CD4-positive, alpha-beta T cell treated with Interleukin-21 for 1 hour (primary cell): Measurements from ENCODE around the gene QSOX1.
"Not testable (repeated sequence)": the region's sequence is repeated elsewhere in the genome, so short reads cannot be mapped to it uniquely, and the experiment has no call there.

Experiments used
- DNase-seq: peaks from one replicate; pipeline ENCODE4 v3.0.0-alpha.2; 2020

Gene QSOX1, protein sequence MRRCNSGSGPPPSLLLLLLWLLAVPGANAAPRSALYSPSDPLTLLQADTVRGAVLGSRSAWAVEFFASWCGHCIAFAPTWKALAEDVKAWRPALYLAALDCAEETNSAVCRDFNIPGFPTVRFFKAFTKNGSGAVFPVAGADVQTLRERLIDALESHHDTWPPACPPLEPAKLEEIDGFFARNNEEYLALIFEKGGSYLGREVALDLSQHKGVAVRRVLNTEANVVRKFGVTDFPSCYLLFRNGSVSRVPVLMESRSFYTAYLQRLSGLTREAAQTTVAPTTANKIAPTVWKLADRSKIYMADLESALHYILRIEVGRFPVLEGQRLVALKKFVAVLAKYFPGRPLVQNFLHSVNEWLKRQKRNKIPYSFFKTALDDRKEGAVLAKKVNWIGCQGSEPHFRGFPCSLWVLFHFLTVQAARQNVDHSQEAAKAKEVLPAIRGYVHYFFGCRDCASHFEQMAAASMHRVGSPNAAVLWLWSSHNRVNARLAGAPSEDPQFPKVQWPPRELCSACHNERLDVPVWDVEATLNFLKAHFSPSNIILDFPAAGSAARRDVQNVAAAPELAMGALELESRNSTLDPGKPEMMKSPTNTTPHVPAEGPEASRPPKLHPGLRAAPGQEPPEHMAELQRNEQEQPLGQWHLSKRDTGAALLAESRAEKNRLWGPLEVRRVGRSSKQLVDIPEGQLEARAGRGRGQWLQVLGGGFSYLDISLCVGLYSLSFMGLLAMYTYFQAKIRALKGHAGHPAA

DNA sequence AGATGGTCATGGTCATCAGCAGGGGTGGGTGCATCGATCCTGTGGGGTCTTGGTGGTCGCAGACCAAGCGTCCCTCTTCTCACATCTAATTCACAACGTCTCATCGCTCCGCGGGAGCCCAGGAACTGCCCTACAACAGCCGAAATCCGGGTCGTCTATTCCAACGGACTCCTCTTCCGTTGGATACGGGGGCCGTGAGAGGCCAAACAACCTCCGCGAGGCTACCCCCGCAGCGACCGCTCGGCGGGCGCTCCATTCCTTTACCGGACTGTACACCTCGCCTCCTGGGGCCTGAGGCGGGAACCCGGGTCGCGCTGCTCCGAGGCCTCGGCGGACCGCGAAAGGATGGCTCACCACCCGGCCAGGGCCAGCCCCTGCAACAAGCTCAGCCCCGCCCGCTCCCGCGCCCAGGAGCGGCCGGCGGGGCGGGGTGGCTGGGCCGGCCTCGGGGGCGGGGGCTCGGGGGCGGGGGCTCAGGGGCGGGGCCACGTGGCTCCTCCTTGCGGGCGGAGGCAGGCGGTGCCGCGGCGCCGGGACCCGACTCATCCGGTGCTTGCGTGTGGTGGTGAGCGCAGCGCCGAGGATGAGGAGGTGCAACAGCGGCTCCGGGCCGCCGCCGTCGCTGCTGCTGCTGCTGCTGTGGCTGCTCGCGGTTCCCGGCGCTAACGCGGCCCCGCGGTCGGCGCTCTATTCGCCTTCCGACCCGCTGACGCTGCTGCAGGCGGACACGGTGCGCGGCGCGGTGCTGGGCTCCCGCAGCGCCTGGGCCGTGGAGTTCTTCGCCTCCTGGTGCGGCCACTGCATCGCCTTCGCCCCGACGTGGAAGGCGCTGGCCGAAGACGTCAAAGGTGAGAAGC is at the start of gene QSOX1:
Gene QSOX1, plus strand, starts transcription at position 545 of the 857 bp plus-strand sequence. Its CDS starts 39 bp downstream, at position 584.
- peak; percentile 92 for DNase-seq

DNA sequence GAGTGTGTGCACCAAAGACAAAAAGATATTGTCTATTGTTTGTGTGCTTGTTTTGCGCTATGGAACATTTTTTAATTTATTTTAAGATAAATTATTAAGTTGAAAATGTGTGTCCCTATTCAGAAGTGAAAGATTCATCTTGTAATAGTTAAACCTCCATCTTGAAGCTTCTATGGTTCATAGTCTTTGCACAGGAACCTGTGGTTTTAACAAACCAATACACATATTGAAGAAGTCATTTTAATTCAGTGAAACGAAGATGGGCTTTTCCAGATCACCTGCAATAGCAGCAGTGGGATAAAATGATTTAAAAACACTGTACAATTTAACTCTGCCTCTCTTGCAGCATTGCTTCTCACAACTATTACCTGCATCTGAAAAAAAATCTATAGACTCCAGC is 42.6 kb upstream of the QSOX1 start:
- no peak for DNase-seq

DNA sequence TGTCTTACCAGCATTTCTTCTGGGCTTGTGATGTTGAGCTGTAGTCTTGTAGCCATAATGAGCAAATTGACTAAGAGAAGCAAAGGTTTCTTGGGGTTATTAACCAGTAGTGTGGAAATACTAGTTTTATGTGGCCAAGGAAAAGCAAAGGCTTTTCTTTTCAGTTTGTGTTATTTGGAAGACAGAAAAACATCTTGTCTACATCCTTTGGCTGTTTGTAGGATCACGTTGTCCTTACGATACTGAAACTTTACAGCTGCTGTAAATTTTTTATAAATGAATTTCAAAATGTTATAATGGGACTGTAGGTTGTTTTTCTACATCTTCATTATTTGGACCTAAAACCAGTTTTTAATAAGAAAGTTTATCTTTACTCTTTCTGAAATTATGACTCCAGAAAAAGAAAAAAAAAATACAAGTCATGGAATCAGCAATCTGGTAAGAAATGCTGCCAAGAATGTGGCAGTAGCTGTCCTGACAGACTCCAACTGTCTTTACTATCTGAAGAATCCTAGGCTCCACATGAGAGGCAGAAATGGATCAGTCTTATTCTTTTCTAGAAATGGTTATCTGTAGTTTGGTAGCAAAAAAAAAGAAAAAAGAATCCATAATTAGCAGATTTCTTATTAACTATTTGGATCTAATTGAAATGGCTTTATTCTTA is 41.6 kb upstream of the QSOX1 start:
- DNase-seq, result no peak

DNA sequence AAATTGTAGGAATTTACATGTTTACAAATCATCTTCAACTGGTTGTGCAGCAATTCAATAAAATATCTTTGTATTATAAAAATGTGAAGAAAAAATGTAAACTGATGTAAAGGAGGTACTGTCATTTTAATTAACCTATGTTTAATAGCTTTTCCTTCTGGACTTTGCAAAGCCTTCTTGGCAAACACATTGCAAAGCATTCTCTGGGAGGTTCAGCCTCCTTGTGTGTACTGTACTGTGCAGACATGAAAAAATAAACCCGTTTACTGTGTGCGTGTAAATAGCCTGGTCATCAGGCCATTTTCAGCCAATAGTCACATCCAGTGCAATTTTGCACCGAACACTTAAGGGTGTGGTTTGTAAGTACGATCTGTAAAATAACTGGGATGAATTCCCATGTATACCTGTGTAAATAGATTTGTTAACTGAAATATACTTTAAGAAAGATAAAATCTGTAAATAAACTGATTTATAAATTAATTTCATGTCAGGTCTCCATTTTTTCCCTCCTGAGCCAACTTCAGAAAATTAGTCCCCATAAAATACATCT is 40.2 kb upstream of the QSOX1 start:
- DNase-seq, result no peak

DNA sequence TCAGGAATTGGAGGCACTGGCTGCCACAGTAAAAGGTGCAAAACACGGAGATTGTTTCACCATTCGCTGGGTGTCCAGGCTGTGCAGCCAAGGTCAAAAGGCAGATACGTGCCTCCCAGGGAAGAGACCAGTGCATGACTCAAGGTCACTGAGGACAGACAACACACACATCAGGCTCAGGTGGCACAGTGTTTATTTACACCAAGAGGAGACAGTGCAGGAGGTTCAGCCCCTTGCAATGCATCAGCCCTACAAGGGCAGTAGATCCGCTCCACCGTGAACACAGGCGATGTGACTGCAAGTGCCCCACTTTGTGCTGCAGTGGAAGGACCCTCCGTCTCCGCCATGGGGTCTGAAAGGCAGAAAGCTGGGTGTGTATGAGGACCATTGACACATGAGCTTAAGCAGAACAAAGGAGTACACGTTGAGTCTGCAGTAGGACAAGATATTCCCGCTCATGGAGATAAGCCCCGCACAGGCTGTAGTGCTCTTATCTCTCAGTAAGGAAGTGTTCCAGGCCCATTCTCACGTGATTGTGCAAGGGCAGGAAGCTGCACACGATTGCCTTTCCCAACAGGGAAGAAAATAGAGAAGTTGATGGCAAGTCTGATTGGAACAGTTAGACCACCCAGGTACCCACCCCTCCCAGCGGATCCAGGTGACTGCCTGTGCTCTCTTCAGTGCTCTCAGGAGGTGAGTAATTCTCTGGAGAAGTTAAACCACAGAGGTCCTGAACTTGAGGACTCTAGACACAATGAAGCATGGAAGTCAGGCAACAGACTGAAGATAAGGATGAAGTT is 37.5 kb upstream of the QSOX1 start:
- DNase-seq, result no peak

DNA sequence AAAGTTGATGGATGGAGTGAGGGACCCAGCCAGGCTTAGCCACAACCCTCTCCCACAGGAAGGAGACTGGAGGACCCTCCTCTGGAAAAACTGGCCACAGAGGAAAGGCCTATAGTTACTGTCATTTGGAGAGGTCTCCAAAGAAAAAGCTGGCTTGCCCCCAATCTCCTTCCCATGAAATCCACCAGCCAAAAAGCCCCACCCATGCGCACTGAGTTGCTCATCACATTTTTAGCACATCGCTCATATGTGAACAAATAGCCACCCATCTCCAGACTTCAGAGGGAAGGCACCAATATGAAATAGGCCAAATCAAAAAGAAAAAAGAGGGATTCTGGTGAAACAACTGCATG is 36.9 kb upstream of the QSOX1 start:
- DNase-seq, result no peak

DNA sequence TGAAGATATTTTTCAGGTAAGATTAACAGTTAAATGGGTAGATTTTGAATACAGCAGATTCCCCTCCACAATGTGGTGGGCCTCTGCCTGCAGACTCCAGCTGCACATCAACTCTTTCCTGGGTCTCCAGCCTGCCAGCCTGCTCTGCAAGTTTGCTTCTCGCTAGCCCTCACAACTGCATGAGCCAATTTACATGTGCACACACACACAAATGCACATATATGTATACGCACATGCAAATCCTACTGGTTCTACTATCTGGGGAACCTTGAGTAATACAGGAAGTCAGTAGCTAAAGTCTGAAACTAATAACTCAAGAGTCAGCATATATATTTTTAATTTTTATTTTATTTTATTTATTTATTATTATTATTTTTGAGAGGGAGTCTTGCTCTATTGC is 34.8 kb upstream of the QSOX1 start:
- DNase-seq, result no peak

DNA sequence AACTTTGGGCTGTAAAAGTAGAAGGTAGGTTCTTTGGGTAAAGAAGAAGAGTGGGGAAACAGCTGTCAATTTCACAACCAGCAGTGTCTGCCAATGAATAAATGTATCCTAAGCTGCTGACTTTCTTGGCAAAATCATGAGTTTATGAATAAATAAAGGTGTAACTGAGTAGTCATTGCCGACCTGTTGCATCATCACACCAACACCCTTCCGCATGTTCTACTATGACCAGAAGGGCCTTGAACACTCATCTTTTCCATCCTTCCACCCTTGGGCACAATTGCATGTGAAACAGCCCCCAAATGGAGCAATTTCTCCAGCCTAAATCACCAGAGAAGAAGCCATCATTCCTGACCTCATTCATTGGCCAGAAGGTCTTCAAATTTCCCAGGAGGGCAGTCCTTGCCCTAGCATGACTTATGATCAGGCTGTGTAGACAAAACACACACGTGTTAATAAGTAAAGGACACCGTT is 31.2 kb upstream of the QSOX1 start:
- DNase-seq, result no peak

DNA sequence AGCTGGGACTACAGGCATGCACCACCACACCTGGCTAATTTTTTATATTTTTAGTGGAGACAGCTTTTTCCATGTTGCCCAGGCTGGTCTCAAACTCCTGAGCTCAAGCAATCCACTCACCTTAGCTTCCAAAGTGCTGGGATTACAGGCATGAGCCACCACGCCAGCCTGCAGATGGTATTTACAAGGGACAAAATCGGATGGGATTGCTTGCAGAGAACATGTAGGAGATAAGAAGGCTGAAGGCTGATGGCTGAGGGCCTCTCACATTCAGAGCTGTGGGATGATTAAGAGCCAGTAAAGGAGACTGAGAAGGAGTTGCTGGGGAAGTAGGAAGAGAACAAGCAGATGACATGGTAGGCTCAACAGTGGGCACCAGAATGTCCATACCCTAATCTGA is 24.0 kb upstream of the QSOX1 start:
- DNase-seq, result no peak

DNA sequence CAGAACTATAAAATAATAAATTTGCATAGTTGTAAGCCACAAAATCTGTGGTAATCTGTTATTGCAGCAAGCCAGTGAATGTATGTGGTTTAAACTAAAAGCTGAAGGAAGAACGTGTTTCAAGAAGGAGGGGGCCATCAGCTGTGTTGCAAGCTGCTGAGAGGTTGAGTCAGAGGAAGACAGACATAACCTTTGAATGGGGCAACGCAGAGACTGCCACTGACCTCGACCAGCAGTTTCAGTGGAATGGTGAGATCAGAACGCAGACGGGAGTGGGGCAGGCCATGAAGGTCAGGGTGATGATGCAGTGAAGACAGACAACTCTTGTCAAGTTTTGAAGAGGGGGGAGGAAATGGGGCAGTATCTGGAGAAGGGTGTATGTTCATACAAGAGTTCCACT is 23.2 kb upstream of the QSOX1 start:
- peak; percentile 19 for DNase-seq

DNA sequence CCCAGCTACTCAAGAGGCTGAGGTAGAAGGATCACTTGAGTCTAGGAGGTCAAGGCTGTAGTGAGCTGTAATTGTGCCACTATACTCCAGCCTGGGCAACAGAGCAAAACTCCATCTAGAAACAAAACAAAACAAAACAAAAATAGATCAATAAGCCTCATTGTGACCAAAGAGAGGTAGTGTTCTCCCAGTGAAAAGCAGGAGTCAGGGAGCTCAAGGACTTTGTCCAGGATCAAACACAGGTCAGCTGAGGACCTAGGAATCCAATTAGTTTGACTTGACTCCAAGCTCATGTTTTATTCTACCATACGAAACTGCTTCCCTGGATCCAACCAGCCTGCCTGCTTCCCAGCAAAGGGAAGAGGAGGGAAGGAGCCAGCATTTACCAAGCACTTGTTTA is 21.5 kb upstream of the QSOX1 start:
- no peak for DNase-seq

DNA sequence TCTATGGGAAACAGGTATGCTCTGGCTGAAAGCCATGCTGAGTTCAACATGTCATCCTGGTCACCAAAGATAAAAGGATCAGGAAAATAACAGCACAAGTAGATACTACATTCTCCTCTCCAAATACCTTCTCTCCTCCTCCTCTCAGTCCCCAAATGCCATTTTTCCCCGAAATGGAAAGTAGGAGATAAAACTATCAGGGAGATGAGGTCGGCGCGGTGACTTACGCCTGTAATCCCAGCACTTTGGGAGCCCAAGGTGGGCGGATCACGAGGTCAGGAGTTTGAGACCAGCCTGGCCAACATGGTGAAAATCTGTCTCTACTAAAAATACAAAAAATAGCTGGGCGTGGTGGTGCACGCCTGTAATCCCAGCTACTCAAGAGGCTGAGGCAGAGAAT is 21.0 kb upstream of the QSOX1 start:
- DNase-seq, result not testable (repeated sequence)

DNA sequence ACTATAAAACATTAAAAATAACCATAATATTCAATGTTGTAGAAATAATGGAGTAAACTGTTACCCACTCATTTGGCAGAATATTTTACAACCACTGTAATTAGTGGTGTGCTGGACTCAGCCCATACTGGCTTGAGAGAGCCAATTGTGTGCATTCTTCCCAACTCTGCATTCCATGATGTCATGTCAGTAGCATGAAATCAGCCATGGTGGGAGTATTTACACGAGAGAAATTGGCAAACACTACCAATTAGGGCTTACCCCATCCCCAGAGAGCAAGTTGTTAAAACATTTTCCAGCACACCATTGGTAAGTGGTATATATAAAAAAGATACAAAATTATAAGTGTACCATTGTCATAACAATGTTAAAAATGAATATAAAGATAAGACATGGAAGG is 19.1 kb upstream of the QSOX1 start:
- no peak for DNase-seq

DNA sequence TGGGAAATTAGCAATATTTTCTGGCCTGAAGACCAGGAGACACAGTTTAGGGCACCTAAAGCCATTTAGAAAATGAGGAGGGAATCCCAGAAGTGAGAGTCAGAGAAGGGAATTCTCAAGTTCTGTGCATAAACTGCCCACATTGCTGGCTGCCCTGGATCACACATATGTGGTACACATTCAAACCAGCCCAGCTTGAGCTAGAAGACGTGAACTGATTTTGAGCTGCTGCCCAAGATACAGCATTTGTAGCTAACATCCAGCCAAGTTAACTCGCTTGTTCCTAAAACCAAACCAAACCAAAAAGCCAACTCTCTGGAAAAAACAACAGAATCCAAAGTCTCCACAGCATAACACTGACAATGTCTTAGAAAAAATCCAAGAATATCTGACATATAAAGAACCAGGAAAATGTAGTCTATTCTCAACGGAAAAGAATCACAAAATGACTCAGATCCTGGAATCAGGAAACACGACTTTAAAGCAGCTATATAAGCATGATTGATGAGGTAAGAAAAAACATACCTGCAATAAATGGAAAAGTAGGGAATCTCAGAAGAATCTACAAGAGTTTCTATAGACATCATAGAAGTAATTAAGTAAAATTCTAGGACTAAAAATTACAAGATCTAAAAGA is 18.2 kb upstream of the QSOX1 start:
- no peak for DNase-seq

DNA sequence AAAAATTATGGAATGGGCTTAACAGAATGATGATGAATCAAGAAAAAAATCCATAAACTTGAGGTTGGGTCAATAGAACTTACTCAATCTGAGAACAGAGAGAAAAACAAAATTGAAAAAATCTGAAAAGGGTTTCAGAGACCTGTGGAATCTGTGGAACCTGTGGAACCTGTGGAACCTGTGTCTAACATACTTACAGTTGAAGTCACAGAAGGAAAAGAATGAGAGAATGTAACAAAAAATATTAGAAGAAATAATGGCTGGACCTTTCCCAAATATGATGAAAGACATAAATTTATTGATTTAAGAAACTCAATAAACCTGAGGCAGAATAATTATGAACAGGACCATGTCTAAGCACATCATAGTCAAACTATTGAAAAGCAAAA is 17.7 kb upstream of the QSOX1 start:
- DNase-seq, result no peak

DNA sequence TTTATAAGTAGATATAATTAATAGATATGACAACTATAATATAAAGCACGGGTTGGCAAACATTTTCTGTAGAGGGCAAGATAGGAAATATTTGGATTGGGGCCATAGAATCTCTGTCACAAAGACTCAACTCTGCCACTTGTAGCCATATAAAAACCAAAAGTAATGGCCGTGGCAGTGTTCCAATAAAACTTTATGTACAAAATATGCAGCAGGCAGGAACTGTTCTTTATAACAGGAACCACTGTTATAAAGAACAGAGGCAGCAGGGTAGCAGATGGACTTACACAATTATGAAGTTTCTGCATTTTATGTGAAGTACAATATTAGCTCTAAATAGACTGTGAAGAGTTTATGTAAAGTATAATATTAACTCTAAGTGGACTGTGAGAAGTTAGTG is 16.9 kb upstream of the QSOX1 start:
- no peak for DNase-seq

DNA sequence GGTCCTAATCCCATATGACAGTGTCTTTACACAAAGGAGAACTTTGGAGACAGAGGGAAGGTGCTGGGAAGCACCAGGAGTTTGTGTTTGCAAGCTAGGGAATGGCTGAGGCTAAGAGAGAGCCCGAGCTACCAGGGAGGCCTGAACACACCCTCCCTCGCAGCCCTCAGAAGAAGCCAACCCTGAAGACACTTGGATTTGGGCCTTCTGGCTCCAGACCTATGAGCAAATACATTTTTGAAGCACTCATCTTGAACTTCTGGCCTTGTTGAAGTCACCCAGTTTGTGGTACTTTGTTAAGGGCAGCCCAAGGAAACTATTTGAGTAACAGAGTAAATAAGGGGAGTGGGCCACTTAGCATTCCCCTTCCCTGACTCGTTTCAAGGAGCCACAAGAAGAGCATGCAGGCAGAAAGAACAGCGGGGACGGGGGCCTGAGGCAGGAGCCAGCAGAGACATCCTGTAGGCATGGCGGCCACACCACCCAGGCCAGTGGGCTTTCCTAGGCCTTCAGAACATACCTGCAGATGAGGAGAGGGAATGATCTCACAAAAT is 13.2 kb upstream of the QSOX1 start:
- no peak for DNase-seq

DNA sequence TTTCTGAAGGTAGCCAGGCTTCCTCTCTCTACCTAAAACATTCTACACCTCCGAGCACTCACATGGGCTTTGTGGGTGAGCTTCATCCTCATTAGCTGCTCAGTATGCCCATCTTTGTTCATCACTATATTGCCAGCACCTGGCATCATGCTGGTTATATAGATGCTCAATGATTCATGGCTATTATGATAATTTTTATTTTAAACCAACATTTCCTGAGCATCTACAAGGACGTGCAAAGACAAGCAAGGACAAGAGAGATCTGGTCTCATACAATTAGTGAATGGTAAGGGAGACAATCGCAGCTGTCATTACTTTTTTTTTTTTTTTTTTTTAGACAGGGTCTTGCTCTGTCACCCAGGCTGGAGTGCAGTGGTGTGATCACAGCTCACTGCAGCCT is 11.3 kb upstream of the QSOX1 start:
- DNase-seq, result no peak

DNA sequence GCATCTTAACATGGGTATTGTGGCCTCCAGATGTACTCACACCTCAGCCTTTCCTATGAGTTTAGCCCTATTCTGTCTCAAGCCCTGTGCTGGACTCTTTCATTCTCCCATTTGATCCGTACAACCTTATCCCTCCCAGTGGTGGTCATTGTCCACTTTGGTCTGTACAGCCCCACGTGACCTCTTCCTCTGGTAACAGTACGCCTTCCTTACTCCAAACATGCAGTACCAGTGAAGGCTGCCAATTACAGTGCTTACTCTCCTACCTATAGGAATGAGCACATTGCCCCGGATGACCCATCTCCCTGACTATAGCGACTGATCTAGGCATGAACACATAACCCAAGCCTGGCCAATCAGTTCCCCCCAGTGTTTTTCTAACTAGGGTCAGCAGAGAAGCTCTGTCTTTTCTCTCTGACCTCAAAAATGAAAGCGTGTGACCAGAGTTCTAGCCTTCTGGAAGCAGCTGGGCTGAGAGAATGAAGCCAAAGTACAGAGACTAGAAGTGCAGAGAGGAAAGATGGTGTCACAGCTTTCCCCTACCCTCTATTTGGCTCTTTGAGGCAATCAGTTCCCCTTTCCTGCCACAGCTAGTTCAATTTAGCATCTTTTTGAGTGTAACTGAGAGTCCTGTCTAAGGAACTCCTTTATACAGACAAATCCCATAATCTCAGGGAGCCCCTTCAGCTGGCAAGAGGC is 9.9 kb upstream of the QSOX1 start:
- DNase-seq, result no peak

DNA sequence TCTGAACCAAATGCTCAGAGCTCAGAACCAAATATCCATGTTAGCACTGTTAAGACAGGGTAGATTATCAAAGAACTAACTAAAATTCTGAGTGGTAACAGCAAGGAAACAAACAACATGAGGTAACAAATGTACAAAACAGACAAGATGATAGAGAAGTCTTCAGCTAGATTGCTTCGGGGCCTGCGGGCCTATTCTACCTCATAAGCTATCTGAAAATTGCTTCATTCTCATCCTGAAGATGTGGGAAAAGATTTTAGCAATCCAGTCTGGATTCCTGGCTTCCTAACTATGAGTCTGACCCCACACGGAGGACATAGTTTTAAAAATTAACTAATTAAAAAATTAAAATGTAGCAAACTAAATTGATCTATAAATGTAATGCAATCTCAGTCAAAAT is 9.2 kb upstream of the QSOX1 start:
- no peak for DNase-seq
